ENCODE measurements around the gene IP6K3.

The IP6K3 gene

DNA sequence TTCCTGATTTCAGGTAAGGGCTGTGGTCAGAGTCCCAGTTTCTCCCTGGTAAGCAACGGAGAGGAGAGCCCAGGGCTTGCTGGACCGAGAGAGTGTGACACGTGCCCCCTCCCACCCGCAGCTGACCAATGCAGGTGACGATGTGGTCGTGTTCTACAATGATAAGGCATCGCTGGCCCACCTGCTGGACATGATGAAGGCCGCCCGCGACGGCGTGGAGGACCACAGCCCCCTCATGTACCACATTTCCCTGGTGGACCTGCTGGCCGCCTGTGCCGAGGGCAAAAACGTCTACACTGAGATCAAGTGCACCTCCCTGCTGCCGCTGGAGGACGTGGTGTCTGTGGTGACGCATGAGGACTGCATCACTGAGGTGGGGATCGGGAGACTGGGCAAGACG is 66.9 kb downstream of the IP6K3 start:
- no peak for DNase-seq (ENCODE audit: low read depth in 2 of 3, low spot score in 1 of 3)

DNA sequence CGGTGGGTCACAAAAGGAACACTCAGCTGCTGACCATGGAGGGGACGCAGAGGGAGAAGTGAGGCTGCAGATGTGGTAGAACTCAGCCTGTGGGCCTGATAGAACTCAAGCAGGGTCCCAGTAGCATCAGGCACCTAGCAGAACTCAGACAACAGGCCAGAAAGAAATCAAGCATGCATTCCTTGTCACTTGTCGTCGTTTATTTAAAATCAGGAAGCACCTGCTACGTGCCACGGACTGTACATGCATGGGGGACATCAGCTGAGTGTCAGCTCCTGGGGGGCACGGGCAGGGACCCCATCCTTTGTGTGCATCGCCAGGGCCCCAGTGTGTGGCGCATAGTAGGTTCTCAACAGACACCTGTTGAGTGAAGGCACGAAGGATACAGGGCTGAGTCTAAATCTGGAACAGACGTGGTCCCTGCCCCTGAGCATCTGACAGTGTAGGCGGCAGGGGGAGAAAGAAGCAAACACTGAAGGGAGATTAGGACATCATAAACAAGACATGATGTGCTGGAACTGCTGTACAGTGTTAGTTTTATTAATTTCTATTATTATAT is 67.7 kb downstream of the IP6K3 start:
- no peak for DNase-seq (ENCODE audit: low read depth in 2 of 3, low spot score in 1 of 3)

DNA sequence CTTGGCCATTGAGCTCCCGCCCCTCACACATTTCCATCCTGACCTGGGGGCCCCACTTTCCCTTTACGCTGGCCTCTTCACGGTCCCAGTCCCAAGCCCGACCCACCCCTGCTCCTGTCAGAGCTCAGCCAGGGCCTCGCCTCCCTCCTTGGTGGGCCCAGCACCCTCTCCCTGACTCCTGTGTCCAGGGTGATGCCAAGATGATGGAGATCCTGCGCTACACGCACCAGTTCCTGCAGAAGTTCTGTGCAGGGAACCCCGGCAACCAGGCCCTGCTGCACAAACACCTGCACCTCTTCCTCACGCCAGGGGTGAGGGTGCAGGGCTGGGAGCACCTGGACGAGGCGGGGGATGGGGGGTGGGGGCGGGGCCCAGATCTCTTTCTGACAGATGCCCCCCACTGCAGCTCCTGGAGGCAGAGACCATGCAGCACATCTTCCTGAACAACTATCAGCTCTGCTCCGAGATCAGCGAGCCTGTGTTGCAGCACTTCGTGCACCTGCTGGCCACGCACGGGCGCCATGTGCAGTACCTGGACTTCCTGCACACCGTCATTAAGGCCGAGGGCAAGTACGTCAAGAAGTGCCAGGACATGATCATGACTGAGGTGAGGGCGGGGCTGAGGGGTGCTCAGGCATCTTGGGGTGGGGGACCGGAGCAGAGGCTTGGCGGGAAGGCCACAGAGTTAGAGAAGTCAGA is 68.3 kb downstream of the IP6K3 start:
- DNase-seq (ENCODE audit: low read depth in 2 of 3, low spot score in 1 of 3) = no peak

DNA sequence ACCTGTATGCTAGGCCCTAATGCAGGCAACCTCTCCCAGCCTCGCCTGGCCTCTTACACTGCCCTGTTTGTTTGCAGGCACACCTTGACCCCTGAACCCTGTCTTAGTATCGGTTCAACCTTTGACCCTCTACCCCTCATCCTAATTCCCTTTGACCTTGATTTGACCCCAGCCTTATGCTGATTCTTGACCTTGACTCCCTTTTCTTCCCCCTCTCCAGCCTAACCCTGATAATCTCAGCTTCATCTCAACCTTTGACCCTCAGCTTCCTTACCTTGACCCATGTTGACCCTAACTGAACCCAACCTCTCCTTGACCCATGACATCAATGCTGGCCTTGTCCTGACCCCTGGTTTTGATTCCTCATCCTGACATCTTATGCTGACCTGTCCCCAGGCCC is 69.0 kb downstream of the IP6K3 start:
- no peak for DNase-seq (ENCODE audit: low read depth in 2 of 3, low spot score in 1 of 3)

DNA sequence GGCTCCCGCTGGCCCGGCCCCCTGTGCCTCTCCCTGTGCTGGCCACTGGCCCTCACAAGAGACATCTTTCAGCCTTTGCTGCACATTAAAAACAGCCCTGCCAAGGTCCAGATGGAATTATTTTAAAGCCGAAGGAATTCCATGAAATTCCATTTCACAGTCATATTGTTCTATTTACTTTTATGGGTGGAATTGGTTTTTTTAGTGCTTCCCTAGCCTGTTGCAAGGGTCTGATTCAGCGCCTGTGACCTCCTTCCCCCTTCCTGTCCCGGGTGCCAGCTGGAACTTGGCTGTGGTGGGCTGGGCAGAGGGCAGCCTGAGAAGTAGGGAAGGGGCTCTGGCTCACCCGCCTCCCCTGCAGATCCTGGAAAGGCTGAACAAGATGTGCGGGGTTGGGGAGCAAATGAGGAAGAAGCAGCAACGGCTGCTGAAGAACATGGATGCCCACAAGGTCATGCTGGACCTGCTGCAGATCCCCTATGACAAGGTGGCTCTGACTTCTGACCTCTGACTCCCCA is 69.5 kb downstream of the IP6K3 start:
- no peak for DNase-seq (ENCODE audit: low read depth in 2 of 3, low spot score in 1 of 3)

DNA sequence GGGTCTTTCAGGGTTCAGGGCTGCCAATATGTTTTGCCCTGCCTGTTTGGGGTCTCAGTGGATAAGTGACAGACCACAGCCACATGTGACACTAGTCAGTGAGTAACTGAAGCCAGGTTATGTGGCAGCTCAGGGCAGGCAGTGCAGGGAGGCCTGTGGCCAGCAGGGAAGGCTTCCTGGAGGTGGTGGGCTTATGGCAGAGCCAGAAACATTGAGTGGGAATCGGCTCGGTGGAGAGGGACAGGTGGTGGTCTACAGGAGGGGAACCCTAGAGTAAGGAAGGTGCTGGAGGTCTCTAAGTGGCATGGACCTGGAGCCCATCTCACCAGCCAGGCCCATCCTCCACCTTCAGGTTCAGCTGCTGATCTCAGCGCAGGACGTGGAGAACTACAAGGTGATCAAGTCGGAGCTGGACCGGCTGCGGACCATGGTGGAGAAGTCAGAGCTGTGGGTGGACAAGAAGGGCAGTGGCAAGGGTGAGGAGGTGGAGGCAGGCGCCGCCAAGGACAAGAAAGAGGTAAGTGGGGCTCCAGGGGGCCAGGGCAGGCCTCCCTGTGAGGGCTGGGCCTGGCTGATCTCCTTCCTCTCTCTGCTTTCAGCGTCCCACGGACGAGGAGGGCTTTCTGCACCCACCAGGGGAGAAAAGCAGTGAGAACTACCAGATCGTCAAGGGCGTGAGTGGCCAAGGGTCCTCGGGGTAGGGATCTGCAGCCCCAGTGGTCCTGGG is 70.1 kb downstream of the IP6K3 start:
- no peak for DNase-seq (ENCODE audit: low read depth in 2 of 3, low spot score in 1 of 3)

DNA sequence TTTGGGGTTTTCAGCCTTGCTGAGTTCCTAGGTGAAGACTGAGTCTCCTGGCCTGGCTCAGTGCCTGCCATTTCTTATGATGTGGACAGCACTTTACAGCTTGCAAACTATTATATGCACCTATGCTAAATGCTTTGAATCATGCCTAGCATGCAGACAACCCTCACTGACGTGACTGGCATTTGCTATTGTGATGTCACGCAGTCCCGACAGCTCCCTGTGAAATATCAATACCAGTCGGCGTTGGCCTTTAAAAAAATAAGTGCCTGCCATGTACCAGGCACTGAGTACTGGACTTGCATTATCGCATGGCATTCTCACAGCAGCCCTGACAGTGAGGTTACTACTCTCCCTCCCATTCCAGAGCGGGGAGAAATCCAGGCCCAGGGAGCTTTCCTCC is 70.7 kb downstream of the IP6K3 start:
- DNase-seq (ENCODE audit: low read depth in 2 of 3, low spot score in 1 of 3) = no peak

DNA sequence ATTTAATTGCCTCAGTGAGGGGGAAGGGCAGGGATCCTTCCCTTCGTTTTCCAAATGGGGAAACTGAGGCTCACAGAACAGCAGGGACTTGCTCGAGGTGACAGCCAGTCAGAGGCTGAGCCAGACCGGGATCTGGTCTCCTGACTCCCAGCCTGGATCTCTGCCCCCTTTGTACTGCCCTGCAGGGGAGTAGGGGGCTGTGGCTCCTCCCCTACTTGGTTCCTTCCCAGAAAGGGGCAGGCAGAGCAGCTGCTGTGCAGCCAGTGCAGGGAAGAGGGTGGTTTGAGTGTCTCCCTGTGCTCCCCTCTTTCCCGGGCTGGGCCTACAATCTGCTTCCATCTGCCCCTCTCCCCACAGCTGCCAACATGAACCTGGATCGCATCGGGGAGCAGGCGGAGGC is 72.9 kb downstream of the IP6K3 start:
- DNase-seq (ENCODE audit: low read depth in 2 of 3, low spot score in 1 of 3) = no peak

DNA sequence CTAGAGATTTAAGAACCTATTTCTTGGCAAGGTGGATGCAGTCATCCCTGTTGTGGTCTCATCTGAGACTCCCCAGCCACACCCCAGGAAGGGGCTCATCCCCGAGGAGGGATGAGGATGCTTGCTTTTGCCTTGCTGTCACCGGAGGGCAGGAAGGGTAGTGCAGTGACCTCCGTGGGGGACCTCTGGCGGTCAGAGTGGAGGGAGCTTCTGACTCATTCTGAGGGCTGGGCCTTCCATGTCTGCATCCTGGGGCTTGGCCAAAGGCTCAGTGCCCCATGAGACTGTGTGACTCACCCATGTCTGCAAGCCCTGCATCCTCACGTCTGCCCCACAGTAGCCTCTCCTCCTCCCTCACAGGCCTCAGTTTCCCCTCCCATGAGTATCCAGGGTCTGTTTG is 73.9 kb downstream of the IP6K3 start:
- no peak for DNase-seq (ENCODE audit: low read depth in 2 of 3, low spot score in 1 of 3)

DNA sequence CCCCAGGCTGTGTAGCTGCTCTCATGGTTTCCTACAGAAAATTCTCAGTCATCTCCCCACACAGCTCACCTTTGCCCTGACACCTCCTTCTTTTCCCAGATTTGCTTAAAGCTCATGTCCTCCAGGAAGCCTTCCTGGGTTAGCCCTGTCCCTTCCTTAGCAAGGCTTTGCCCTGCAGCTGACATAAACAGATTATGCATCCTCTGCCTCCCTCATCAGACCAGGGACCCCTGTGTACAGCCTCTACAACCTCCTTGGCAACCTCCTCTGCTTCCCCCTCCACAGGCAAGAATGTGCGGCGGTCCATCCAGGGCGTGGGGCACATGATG is 75.0 kb downstream of the IP6K3 start:
- no peak for DNase-seq (ENCODE audit: low read depth in 2 of 3, low spot score in 1 of 3)

Data from stimulated activated CD4-positive, alpha-beta T cell treated with anti-CD3 and anti-CD28 coated beads, Interleukin-12 subunit alpha, Interleukin-12 subunit beta, amount 100 ng/mL, for 48 hours (primary cell).